ENCODE results near the gene RFFL. TPM values are rescaled to one million over a fixed set of nuclear protein-coding genes. Genes with fewer than 3 reads are reported as not detected.

RFFL gene
- total and polyA plus RNA-seq, 2 of the 4 experiments (the other 2 are of a cell fraction) = 11.6 to 19.2 TPM

- Histone ChIP-seq H2BK5ac (ENCODE audit: low read depth, low read length, poor library complexity, severe bottlenecking) (peak overlapping the region; percentile 66), H3K14ac (replicated peaks; ENCODE audit: low read depth, low read length) (peak overlapping the region; percentile 66), H3K36me3 (ENCODE audit: control insufficient read depth, insufficient read depth, low read length) (no peaks in the 10 kb centered on the region), H4K5ac (ENCODE audit: low read depth, low read length) (peak overlapping the region; percentile 28), H3K9me3 (ENCODE audit: control insufficient read depth, insufficient read depth, low read length) (no peaks in the 10 kb centered on the region), H2AK5ac (ENCODE audit: low read depth, low read length) (peak overlapping the region; percentile 33), H4K20me1 (ENCODE audit: insufficient read depth, low read length) (no peaks in the 10 kb centered on the region; the same call in 1 of the 2 replicates), H4K8ac (ENCODE audit: low read depth in 2 of 2, low read length in 2 of 2) (peak overlapping the region; percentile 74 to 83; a peak in 2 of 4 replicates), H2BK20ac (ENCODE audit: low read depth, low read length) (0 out of 2 replicates have a peak overlapping the region, but pooled peaks have one; percentile 2), H3K27ac (ENCODE audit: insufficient read depth, low read length) (peak overlapping the region; percentile 73), H3K9ac (ENCODE audit: low read depth, low read length) (peak overlapping the region; percentile 71), H3K79me1 (ENCODE audit: low read depth in 1 of 2, low read length in 2 of 2) (peaks cover 5 to 47% of the 10 kb centered on the region in 2 experiments; a peak in 3 of 4 replicates), H2BK15ac (ENCODE audit: low read depth, low read length) (peak overlapping the region; percentile 16; the same call in 1 of the 3 replicates), H3K23ac (ENCODE audit: low read depth, low read length) (peak overlapping the region; percentile 82), H2AK9ac (replicated peaks; ENCODE audit: low read depth, low read length, poor library complexity) (peak overlapping the region; percentile 99), H3K4me2 (ENCODE audit: low read depth, low read length) (peak overlapping the region; percentile 92), H4K91ac (ENCODE audit: insufficient read depth, low read depth, low read length) (peak overlapping the region; percentile 78), H3K4me1 (ENCODE audit: control insufficient read depth, insufficient read depth, low read length) (peaks cover 11% of the 10 kb centered on the region), H3K18ac (ENCODE audit: low read depth, low read length) (peak overlapping the region; percentile 7), H3K56ac (ENCODE audit: extremely low read depth, insufficient read depth, low read length) (peak overlapping the region; percentile 64), H2AFZ (replicated peaks; ENCODE audit: low read length, poor library complexity) (peak overlapping the region; percentile 91), H3K9me1 (ENCODE audit: insufficient read depth, low read length) (peaks cover 17% of the 10 kb centered on the region), H3K4me3 (ENCODE audit: insufficient read depth, low read depth, low read length) (peak overlapping the region; percentile 87), H3K27me3 (ENCODE audit: control insufficient read depth, insufficient read depth, low read length) (no peaks in the 10 kb centered on the region), H2BK120ac (ENCODE audit: low read depth, low read length) (peak overlapping the region; percentile 33; the same call in 1 of the 2 replicates), H3K4ac (ENCODE audit: low read depth, low read length) (peak overlapping the region; percentile 62)
- no TSS peak for BruUV-seq (replicated peaks)
- peak; percentile 1; the same call in 1 of the 2 replicates for ATAC-seq (ENCODE audit: low read depth)
- peak; percentile 22 for DNase-seq
- ChIA-PET CTCF (no interaction called here), POLR2A (ENCODE audit: unreplicated experiment) (interaction anchor here (0.5 kb wide), 1 partner anchor 60 kb away, joined by 3 read pairs; no protein-coding TSS in a partner anchor)
- 17% methylated on average over 1 of the region's 9 CpGs; no CpG with 5 or more reads in 1 of the 2 experiments for WGBS, 2 experiments (ENCODE audit: extremely low coverage in 2 of 2, insufficient read length in 1 of 2)
- dilution Hi-C loops (cut with HindIII; ENCODE audit: low sequenced_read_pairs, unreplicated experiment) = no loop called here
- in situ Hi-C loops (cut with MboI; ENCODE audit: low sequenced_read_pairs) = no loop called here
- intact Hi-C loops (cut with micrococcal nuclease) = loop anchor here (2.0 kb wide), 1 partner anchor 25 kb away; the partner anchor contains the start of gene RFFL
- TF ChIP-seq CEBPB (IDR thresholded peaks at IDR 0.05; ENCODE audit: low read depth, low read length) = no peak
- TF ChIP-seq, protein P1, sequence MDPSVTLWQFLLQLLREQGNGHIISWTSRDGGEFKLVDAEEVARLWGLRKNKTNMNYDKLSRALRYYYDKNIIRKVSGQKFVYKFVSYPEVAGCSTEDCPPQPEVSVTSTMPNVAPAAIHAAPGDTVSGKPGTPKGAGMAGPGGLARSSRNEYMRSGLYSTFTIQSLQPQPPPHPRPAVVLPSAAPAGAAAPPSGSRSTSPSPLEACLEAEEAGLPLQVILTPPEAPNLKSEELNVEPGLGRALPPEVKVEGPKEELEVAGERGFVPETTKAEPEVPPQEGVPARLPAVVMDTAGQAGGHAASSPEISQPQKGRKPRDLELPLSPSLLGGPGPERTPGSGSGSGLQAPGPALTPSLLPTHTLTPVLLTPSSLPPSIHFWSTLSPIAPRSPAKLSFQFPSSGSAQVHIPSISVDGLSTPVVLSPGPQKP (IDR thresholded peaks at IDR 0.05; ENCODE audit: borderline replicate concordance, low read depth, low read length) = no peak
- TF ChIP-seq RCOR1 (IDR thresholded peaks at IDR 0.05; ENCODE audit: insufficient replicate concordance, low read length) = no peak
- TF ChIP-seq CTCF (conservative IDR thresholded peaks at IDR 0.05; ENCODE audit: low read depth, low read length) = no peak
- no peak for TF ChIP-seq BHLHE40 (IDR thresholded peaks at IDR 0.05; ENCODE audit: low read depth, low read length)
- TF ChIP-seq NFE2L2 (IDR thresholded peaks at IDR 0.05; ENCODE audit: low read depth, low read length) = no peak
- TF ChIP-seq MXI1 (IDR thresholded peaks at IDR 0.05; ENCODE audit: borderline replicate concordance, low read depth, low read length) = no peak
- no peak for TF ChIP-seq SMC3 (IDR thresholded peaks at IDR 0.05; ENCODE audit: low read depth, low read length)
- no peak for TF ChIP-seq CHD1 (IDR thresholded peaks at IDR 0.05; ENCODE audit: low read depth, low read length)
- TF ChIP-seq POLR2A (IDR thresholded peaks at IDR 0.05; ENCODE audit: low read depth, low read length) = no peak
- TF ChIP-seq RFX5 (IDR thresholded peaks at IDR 0.05; ENCODE audit: low read depth, low read length) = no peak
- TF ChIP-seq MAFK (IDR thresholded peaks at IDR 0.05; ENCODE audit: low read depth, low read length) = no peak
- TF ChIP-seq MAZ (IDR thresholded peaks at IDR 0.05; ENCODE audit: borderline replicate concordance, low read depth, low read length) = no peak
- TF ChIP-seq FOS (IDR thresholded peaks at IDR 0.05; ENCODE audit: low read depth, low read length) = no peak
- no peak for TF ChIP-seq RAD21 (IDR thresholded peaks at IDR 0.05; ENCODE audit: low read length)
These were observed 24.3 kb upstream of the RFFL start for GRCh38 chr17:35087731-35088355.
